ENCODE measurements around the gene GNA14.

GRCh38 chr9:77659926-77660325 is 11.8 kb upstream of the GNA14 start:
- TF ChIP-seq CTCF (IDR thresholded peaks at IDR 0.05) (no peak), POLR2A (IDR thresholded peaks at IDR 0.05) (no peak)

All from lower leg skin (tissue), 3 donors.